Measurements from ENCODE around the gene CREG1. TPM values are rescaled to one million over a fixed set of nuclear protein-coding genes. Genes with fewer than 3 reads are reported as not detected.

Gene CREG1
- total and polyA plus RNA-seq, 8 donors: 71.7 to 157 (median 93.7) TPM

- DNase-seq (peak in 1 of 4 donors; percentile 30), ATAC-seq (peak; percentile 24)
- TF ChIP-seq CTCF (IDR thresholded peaks at IDR 0.05): no peak
- intact Hi-C loops (cut with DNase I): no loop called here
- Histone ChIP-seq H3K27me3 (no peaks in the 10 kb centered on the region), H3K4me1 (peaks cover 0 to 72% of the 10 kb centered on the region in 2 donors), H3K36me3 (peaks cover 7 to 36% of the 10 kb centered on the region in 2 donors), H3K27ac (peak overlapping the region; percentile 80 to 89), H3K4me3 (peak overlapping the region in 1 of 2 donors; percentile 7), H3K9me3 (no peaks in the 10 kb centered on the region)
Measured at GRCh38 chr1:167548059-167548932, 5.3 kb downstream of the CREG1 start.

GRCh38 chr1:167546935-167547334, 6.6 kb downstream of the CREG1 start:
- no peak overlapping the region for H3K27ac ChIP-seq
- H3K9me3 ChIP-seq: no peaks in the 10 kb centered on the region
- intact Hi-C loops (cut with DNase I): no loop called here
- no peaks in the 10 kb centered on the region for H3K27me3 ChIP-seq
- peaks cover 3 to 75% of the 10 kb centered on the region in 2 donors for H3K4me1 ChIP-seq
- no peak overlapping the region for H3K4me3 ChIP-seq
- no peak for TF ChIP-seq CTCF (IDR thresholded peaks at IDR 0.05)
- ATAC-seq (no peak), DNase-seq (no peak)
- H3K36me3 ChIP-seq: peaks cover 7 to 43% of the 10 kb centered on the region in 2 donors

GRCh38 chr1:167545349-167545748, 8.2 kb downstream of the CREG1 start:
- intact Hi-C loops (cut with DNase I): no loop called here
- Histone ChIP-seq H3K36me3 (peaks cover 7 to 43% of the 10 kb centered on the region in 2 donors), H3K9me3 (no peaks in the 10 kb centered on the region), H3K27me3 (no peaks in the 10 kb centered on the region), H3K4me1 (peaks cover 6 to 73% of the 10 kb centered on the region in 2 donors), H3K27ac (no peak overlapping the region), H3K4me3 (no peak overlapping the region)
- ATAC-seq (no peak), DNase-seq (no peak)
- no peak for TF ChIP-seq CTCF (IDR thresholded peaks at IDR 0.05)

- ATAC-seq (no peak), DNase-seq (no peak)
- no peak overlapping the region for H3K4me3 ChIP-seq
- H3K27ac ChIP-seq: peak overlapping the region in 1 of 2 donors; percentile 6
- peaks cover 7 to 43% of the 10 kb centered on the region in 2 donors for H3K36me3 ChIP-seq
- H3K27me3 ChIP-seq: no peaks in the 10 kb centered on the region
- intact Hi-C loops (cut with DNase I): no loop called here
- TF ChIP-seq CTCF (IDR thresholded peaks at IDR 0.05): no peak
- H3K4me1 ChIP-seq: peaks cover 6 to 69% of the 10 kb centered on the region in 2 donors
- no peaks in the 10 kb centered on the region for H3K9me3 ChIP-seq
Measured at GRCh38 chr1:167544447-167545093, 9.0 kb downstream of the CREG1 start.

Data from left lung (tissue), 10 donors.